Sigmoid colon (tissue), 3 donors: ENCODE measurements around the gene OR8D4.

ENCODE experiments used
- CTCF ChIP-seq, 4 experiments: fragments of 450-650 bp in 3 of 4; fragments of 200-600 bp in 1 of 4; IDR thresholded peaks; one replicate each; pipeline ENCODE4 v1.5.1; 2016 to 2019; ENCODE audit warnings: antibody characterized with exemption in 4 of 4, mild to moderate bottlenecking in 3 of 4, moderate library complexity in 2 of 4
- POLR2A ChIP-seq, 2 donors: fragments of 450-650 bp; IDR thresholded peaks; one replicate each; pipeline ENCODE4 v1.6.1; 2016; ENCODE audit warnings: antibody characterized with exemption in 2 of 2, mild to moderate bottlenecking in 2 of 2, moderate library complexity in 2 of 2

GRCh38 chr11:123892031-123892430 is 9.9 kb upstream of the OR8D4 start:
- TF ChIP-seq CTCF (IDR thresholded peaks at IDR 0.05) (no peak), POLR2A (IDR thresholded peaks at IDR 0.05) (no peak)
